Measurements from ENCODE around the gene PRG3.

DNA sequence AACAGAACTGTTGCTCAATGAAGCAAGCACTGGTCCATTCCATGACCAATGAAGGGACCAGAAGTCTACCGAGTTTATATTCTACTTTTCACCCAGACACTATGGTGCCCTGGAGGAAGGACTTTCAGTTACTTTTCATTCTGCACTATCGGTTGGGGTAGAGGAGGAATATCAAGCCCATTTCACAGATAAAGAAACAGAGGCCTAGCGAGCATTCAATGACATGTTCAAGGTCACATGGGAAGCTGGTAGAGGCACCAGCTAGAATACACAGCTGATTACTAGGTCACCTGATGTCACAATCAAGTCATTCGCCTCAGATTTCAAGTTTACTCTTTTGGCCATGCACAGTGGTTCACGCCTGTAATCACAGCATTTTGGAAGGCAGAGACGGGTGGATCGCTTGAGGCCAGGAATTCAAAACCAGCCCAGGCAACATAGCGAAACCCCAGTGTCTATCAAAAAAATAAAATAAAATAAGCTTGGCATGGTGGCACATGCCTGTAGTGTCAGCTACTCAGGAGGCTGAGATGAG is 27.1 kb upstream of the PRG3 start:
- TF ChIP-seq, protein P1, sequence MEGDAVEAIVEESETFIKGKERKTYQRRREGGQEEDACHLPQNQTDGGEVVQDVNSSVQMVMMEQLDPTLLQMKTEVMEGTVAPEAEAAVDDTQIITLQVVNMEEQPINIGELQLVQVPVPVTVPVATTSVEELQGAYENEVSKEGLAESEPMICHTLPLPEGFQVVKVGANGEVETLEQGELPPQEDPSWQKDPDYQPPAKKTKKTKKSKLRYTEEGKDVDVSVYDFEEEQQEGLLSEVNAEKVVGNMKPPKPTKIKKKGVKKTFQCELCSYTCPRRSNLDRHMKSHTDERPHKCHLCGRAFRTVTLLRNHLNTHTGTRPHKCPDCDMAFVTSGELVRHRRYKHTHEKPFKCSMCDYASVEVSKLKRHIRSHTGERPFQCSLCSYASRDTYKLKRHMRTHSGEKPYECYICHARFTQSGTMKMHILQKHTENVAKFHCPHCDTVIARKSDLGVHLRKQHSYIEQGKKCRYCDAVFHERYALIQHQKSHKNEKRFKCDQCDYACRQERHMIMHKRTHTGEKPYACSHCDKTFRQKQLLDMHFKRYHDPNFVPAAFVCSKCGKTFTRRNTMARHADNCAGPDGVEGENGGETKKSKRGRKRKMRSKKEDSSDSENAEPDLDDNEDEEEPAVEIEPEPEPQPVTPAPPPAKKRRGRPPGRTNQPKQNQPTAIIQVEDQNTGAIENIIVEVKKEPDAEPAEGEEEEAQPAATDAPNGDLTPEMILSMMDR (IDR thresholded peaks at IDR 0.05; ENCODE audit: low read depth, low read length) = no peak
- TF ChIP-seq EZH2phosphoT487 (IDR thresholded peaks at IDR 0.05; ENCODE audit: low read depth) = no peak
